ENCODE measurements around the gene PROCA1.
"Not testable (repeated sequence)": the region's sequence is repeated elsewhere in the genome, so short reads cannot be mapped to it uniquely, and the experiment has no call there.

PROCA1 gene

DNA sequence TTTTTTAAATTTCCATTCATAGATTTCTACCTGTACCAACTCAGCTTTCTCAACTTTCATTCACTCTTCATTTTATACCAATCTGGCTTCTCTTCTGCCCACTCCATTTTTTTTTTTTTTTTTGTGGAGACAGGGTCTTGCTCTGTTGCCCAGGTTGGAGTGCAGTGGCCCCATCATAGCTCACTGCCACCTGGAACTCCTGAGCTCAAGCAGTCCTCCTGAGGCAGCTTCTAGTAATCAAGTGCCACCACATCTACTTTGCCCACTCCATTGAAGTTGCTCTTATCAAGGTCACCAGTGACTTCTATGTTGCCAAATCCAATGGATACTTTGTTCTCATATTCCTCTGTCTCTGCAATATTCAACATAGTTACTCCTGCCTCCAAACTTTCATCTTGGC, 48.0 kb downstream of the PROCA1 start:
- H3K9me3 ChIP-seq (ENCODE audit: control insufficient read depth, low read length): no peaks in the 10 kb centered on the region
- TF ChIP-seq, protein P1, sequence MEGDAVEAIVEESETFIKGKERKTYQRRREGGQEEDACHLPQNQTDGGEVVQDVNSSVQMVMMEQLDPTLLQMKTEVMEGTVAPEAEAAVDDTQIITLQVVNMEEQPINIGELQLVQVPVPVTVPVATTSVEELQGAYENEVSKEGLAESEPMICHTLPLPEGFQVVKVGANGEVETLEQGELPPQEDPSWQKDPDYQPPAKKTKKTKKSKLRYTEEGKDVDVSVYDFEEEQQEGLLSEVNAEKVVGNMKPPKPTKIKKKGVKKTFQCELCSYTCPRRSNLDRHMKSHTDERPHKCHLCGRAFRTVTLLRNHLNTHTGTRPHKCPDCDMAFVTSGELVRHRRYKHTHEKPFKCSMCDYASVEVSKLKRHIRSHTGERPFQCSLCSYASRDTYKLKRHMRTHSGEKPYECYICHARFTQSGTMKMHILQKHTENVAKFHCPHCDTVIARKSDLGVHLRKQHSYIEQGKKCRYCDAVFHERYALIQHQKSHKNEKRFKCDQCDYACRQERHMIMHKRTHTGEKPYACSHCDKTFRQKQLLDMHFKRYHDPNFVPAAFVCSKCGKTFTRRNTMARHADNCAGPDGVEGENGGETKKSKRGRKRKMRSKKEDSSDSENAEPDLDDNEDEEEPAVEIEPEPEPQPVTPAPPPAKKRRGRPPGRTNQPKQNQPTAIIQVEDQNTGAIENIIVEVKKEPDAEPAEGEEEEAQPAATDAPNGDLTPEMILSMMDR (IDR thresholded peaks at IDR 0.05): no peak
- H3K36me3 ChIP-seq (ENCODE audit: control insufficient read depth, insufficient read depth, low read length): no peaks in the 10 kb centered on the region
- no peak overlapping the region for H3K4me2 ChIP-seq (ENCODE audit: low read length)
- H3K4me3 ChIP-seq (ENCODE audit: low read depth, low read length): no peak overlapping the region
- no peak overlapping the region for H2AFZ ChIP-seq
- no peaks in the 10 kb centered on the region for H3K27me3 ChIP-seq (ENCODE audit: control insufficient read depth, insufficient read depth, low read length)
- H3K27ac ChIP-seq: no peak overlapping the region
- H3K4me1 ChIP-seq: peaks cover 6% of the 10 kb centered on the region
- no peak overlapping the region for H3K9ac ChIP-seq
- H3K79me2 ChIP-seq: peaks cover 70% of the 10 kb centered on the region

DNA sequence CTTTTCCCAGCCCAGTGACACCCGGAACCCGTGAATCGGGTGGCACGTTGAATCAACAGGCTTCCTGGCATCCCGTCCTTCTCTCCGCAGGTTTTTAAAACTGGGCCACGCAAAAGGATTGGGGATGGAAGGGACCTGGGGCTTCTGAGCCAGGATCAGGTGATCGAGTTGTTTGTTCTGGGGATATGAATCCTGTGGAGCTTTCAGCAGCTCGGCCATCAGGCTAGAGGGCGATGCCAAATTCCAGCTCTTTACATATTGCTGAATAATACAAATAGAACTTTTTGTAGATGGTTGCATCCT, 49.2 kb downstream of the PROCA1 start:
- peak overlapping the region; percentile 100 for H2AFZ ChIP-seq
- H3K4me2 ChIP-seq (ENCODE audit: low read length): peak overlapping the region; percentile 90
- no peaks in the 10 kb centered on the region for H3K36me3 ChIP-seq (ENCODE audit: control insufficient read depth, insufficient read depth, low read length)
- H3K9me3 ChIP-seq (ENCODE audit: control insufficient read depth, low read length): no peaks in the 10 kb centered on the region
- H3K27ac ChIP-seq: peak overlapping the region; percentile 91
- no peaks in the 10 kb centered on the region for H3K27me3 ChIP-seq (ENCODE audit: control insufficient read depth, insufficient read depth, low read length)
- peaks cover 63% of the 10 kb centered on the region for H3K79me2 ChIP-seq
- H3K4me3 ChIP-seq (ENCODE audit: low read depth, low read length): peak overlapping the region; percentile 96
- H3K9ac ChIP-seq: peak overlapping the region; percentile 87
- TF ChIP-seq, protein P1 (IDR thresholded peaks at IDR 0.05): no peak
- peaks cover 6% of the 10 kb centered on the region for H3K4me1 ChIP-seq

DNA sequence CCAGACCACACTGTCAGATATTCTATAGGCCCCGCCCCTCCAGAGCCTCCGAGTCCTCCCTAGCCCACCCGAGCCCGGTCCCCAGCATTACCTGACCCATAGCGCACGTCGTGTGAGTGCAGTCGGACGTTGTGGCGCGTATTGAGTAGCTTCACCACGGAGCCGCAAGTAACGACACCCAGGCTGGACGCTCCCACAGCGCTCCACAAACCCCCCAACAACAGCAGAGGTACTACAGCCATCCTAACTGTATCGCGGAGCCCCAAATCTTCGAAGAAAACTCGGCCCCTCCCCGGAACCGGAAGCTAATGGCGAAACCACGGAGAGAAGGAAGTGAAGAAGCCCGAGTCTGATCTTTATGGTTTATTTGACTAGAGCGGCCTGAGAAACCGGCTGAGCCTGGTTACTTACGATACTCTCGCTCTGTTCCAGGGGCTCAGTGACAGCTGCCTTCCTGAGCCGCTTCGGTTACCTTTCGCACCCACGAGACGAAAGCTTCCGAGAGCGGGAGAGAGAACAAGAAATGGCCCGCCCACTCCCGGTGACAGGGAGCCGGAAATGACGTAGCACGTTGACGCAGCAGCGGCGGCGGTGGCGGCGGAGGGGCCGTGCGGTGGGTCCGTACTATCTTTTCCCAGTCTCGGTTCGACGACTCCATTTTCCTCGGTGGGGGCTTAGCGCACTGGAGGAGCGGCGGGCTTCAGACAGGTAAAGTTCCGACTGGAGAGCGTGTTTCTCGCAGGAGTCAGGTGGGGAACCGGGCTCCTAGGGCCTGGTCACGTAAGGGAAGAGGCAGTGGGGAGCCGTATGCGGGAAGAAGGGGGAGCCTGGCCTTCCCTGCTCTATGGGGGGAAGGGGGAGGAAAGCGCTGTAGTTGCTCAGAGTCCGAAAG, 49.8 kb downstream of the PROCA1 start, which contains the start of the genes SDF2 and SUPT6H:
SDF2 (minus strand) TSS at position 272 of the 892 bp plus-strand sequence; CDS start at position 242, 30 bp downstream.
SUPT6H (plus strand) TSS at position 571 of the 892 bp plus-strand sequence. CDS start 11,197 bp downstream, outside the sequence.
- no peaks in the 10 kb centered on the region for H3K27me3 ChIP-seq (ENCODE audit: control insufficient read depth, insufficient read depth, low read length)
- H2AFZ ChIP-seq: peak within 1 kb of the TSS; percentile 100
- H3K9me3 ChIP-seq (ENCODE audit: control insufficient read depth, low read length): no peaks in the 10 kb centered on the region
- peaks cover 6% of the 10 kb centered on the region for H3K4me1 ChIP-seq
- TF ChIP-seq, protein P1 (IDR thresholded peaks at IDR 0.05): no peak
- no peaks in the 10 kb centered on the region for H3K36me3 ChIP-seq (ENCODE audit: control insufficient read depth, insufficient read depth, low read length)
- peak within 1 kb of the TSS; percentile 91 for H3K27ac ChIP-seq
- H3K4me3 ChIP-seq (ENCODE audit: low read depth, low read length): peak within 1 kb of the TSS; percentile 96
- H3K4me2 ChIP-seq (ENCODE audit: low read length): peak within 1 kb of the TSS; percentile 90
- peak within 1 kb of the TSS; percentile 87 for H3K9ac ChIP-seq
- H3K79me2 ChIP-seq: peaks cover 63% of the 10 kb centered on the region

DNA sequence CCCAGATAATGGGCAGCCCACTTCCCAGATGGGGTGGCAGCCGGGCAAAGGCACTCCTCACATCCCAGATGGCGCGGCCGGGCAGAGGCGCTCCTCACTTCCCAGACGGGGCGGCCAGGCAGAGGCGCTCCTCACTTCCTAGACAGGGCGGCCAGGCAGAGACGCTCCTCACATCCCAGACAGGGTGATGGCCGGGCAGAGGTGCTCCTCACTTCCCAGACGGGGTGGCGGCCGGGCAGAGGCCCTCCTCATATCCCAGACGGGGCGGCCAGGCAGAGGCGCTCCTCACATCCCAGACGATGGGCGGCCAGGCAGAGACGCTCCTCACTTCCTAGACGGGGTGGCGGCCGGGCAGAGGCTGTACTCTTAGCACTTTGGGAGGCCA, 52.2 kb downstream of the PROCA1 start:
- not testable (repeated sequence) for H3K4me2 ChIP-seq (ENCODE audit: low read length); H3K9ac ChIP-seq; H3K36me3 ChIP-seq (ENCODE audit: control insufficient read depth, insufficient read depth, low read length); H3K4me3 ChIP-seq (ENCODE audit: low read depth, low read length); H3K4me1 ChIP-seq; H3K9me3 ChIP-seq (ENCODE audit: control insufficient read depth, low read length); H3K27ac ChIP-seq; H2AFZ ChIP-seq; H3K27me3 ChIP-seq (ENCODE audit: control insufficient read depth, insufficient read depth, low read length)
- peaks cover 59% of the 10 kb centered on the region for H3K79me2 ChIP-seq

DNA sequence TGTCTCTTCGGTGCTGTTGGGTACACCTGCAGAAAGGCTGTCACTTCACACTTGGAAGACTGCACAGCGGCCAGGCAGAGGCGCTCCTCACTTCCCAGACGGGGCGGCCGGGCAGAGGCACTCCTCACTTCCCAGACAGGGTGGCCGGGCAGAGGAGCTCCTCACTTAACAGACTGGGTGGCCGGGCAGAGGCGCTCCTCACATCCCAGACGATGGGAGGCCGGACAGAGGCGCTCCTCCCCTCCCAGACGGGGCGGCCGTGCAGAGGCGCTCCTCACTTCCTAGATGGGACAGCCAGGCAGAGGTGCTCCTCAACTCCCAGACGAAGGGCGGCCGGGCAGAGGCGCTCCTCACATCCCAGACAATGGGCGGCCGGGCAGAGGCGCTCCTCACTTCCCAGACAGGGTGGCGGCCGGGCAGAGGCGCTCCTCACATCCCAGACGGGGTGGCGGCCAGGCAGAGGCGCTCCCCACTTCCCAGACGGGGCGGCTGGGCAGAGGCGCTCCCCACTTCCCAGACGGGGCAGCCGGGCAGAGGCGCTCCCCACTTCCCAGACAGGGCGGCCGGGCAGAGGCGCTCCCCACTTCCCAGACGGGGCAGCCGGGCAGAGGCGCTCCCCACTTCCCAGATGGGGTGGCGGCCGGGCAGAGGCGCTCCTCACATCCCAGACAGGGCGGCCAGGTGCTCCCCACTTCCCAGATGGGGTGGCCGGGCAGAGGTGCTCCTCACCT, 52.8 kb downstream of the PROCA1 start:
- H3K4me1 ChIP-seq; H3K36me3 ChIP-seq (ENCODE audit: control insufficient read depth, insufficient read depth, low read length): not testable (repeated sequence)
- peaks cover 55% of the 10 kb centered on the region for H3K79me2 ChIP-seq

DNA sequence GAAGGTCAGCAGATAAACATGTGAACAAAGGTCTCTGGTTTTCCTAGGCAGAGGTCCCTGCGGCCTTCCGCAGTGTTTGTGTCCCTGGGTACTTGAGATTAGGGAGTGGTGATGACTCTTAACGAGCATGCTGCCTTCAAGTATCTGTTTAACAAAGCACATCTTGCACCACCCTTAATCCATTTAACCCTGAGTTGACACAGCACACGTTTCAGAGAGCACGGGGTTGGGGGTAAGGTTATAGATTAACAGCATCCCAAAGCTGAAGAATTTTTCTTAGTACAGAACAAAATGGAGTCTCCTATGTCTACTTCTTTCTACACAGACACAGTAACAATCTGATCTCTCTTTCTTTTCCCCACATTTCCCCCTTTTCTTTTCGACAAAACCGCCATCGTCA, 53.3 kb downstream of the PROCA1 start:
- not testable (repeated sequence) for H3K9ac ChIP-seq; H3K4me2 ChIP-seq (ENCODE audit: low read length); H3K4me3 ChIP-seq (ENCODE audit: low read depth, low read length); H3K27ac ChIP-seq; H3K36me3 ChIP-seq (ENCODE audit: control insufficient read depth, insufficient read depth, low read length); H3K4me1 ChIP-seq; H3K27me3 ChIP-seq (ENCODE audit: control insufficient read depth, insufficient read depth, low read length); H2AFZ ChIP-seq; H3K9me3 ChIP-seq (ENCODE audit: control insufficient read depth, low read length)
- peaks cover 53% of the 10 kb centered on the region for H3K79me2 ChIP-seq

More for the DNA sequence above, 52.8 kb downstream of the PROCA1 start:
- not testable (repeated sequence) for H3K9ac ChIP-seq; H3K27ac ChIP-seq; H3K4me2 ChIP-seq (ENCODE audit: low read length); H3K4me3 ChIP-seq (ENCODE audit: low read depth, low read length); H3K27me3 ChIP-seq (ENCODE audit: control insufficient read depth, insufficient read depth, low read length); H3K9me3 ChIP-seq (ENCODE audit: control insufficient read depth, low read length); H2AFZ ChIP-seq
